Mesenchymal stem cell (in vitro differentiated cells and primary cell): Measurements from ENCODE around the gene CDV3.
"Not testable (repeated sequence)": the region's sequence is repeated elsewhere in the genome, so short reads cannot be mapped to it uniquely, and the experiment has no call there.

Source experiments
- DNase-seq: peaks from one replicate; pipeline ENCODE4 v3.0.0-alpha.2; 2013
- H2AFZ ChIP-seq: one replicate; pipeline ENCODE4 v1.6.1; 2013; ENCODE audit warnings: low read depth, mild to moderate bottlenecking, control low read depth, inconsistent platforms, low read length, moderate library complexity
- H2AK5ac ChIP-seq: 2 replicates; pipeline ENCODE4 v1.6.1; 2013; ENCODE audit warnings: low read length, moderate library complexity, mild to moderate bottlenecking, inconsistent platforms; ENCODE audit not compliant: severe bottlenecking
- H2BK120ac ChIP-seq: one replicate; pipeline ENCODE4 v1.6.1; 2013; ENCODE audit warnings: low read depth, mild to moderate bottlenecking, inconsistent platforms, low read length, moderate library complexity
- H2BK12ac ChIP-seq, 2 experiments: one replicate each; pipeline ENCODE4 v1.6.1; 2013; ENCODE audit warnings: inconsistent platforms in 2 of 2, low read length in 2 of 2, mild to moderate bottlenecking in 2 of 2, moderate library complexity in 2 of 2, control low read depth in 1 of 2
- H2BK15ac ChIP-seq: one replicate; pipeline ENCODE4 v1.6.1; 2013; ENCODE audit warnings: mild to moderate bottlenecking, low read depth, inconsistent platforms; ENCODE audit not compliant: poor library complexity, severe bottlenecking
- H2BK5ac ChIP-seq: 2 replicates; pipeline ENCODE4 v1.6.1; 2013; ENCODE audit warnings: low read depth, mild to moderate bottlenecking, low read length, control low read depth, inconsistent platforms; ENCODE audit not compliant: poor library complexity, severe bottlenecking
- H3K14ac ChIP-seq, 2 experiments: one replicate each; pipeline ENCODE4 v1.6.1; 2013; ENCODE audit warnings: inconsistent platforms in 2 of 2, low read length in 2 of 2, control low read depth in 1 of 2, mild to moderate bottlenecking in 1 of 2, moderate library complexity in 1 of 2
- H3K18ac ChIP-seq, 2 experiments: one replicate each; pipeline ENCODE4 v1.6.1; 2013; ENCODE audit warnings: inconsistent platforms in 2 of 2, low read length in 2 of 2, control low read depth in 1 of 2, low read depth in 1 of 2, mild to moderate bottlenecking in 1 of 2
- H3K23ac ChIP-seq, 2 experiments: one replicate each; pipeline ENCODE4 v1.6.1; 2013; ENCODE audit warnings: inconsistent platforms in 2 of 2, low read length in 2 of 2, mild to moderate bottlenecking in 2 of 2, moderate library complexity in 2 of 2, control low read depth in 1 of 2
- H3K27ac ChIP-seq: 2 replicates; pipeline ENCODE4 v1.5.1; 2013; ENCODE audit warnings: mild to moderate bottlenecking, moderate library complexity, low read length, control low read depth, inconsistent platforms; ENCODE audit not compliant: poor library complexity, severe bottlenecking
- H3K27me3 ChIP-seq, 2 experiments: 2 replicates each; pipeline versions ENCODE4 v1.6.1 to v1.7.0; 2013; ENCODE audit warnings: low read length in 2 of 2, mild to moderate bottlenecking in 2 of 2, moderate library complexity in 2 of 2, control low read depth in 1 of 2, inconsistent platforms in 1 of 2; ENCODE audit not compliant: control insufficient read depth in 1 of 2, insufficient read depth in 1 of 2
- H3K36me3 ChIP-seq, 2 experiments: 2 replicates each; pipeline versions ENCODE4 v1.6.1 to v1.7.0; 2013; ENCODE audit warnings: low read length in 2 of 2, control low read depth in 1 of 2, inconsistent platforms in 1 of 2, low read depth in 1 of 2, mild to moderate bottlenecking in 1 of 2; ENCODE audit not compliant: insufficient read depth in 2 of 2, control insufficient read depth in 1 of 2
- H3K4ac ChIP-seq, 2 experiments: one replicate each; pipeline ENCODE4 v1.6.1; 2013; ENCODE audit warnings: inconsistent platforms in 2 of 2, low read length in 2 of 2, mild to moderate bottlenecking in 2 of 2, moderate library complexity in 2 of 2, control low read depth in 1 of 2, low read depth in 1 of 2
- H3K4me1 ChIP-seq: 2 replicates; pipeline ENCODE4 v1.6.1; 2013; ENCODE audit warnings: low read depth, low read length, control low read depth; ENCODE audit not compliant: control insufficient read depth, insufficient read depth
- H3K4me2 ChIP-seq: 2 replicates; pipeline ENCODE4 v1.6.1; 2013; ENCODE audit warnings: low read length, mild to moderate bottlenecking, inconsistent platforms; ENCODE audit not compliant: poor library complexity, severe bottlenecking
- H3K4me3 ChIP-seq, 2 experiments: 2 replicates each; pipeline versions ENCODE4 v1.5.1 to v1.7.0; 2013; ENCODE audit warnings: low read length in 2 of 2, mild to moderate bottlenecking in 2 of 2, control low read depth in 1 of 2, low read depth in 1 of 2; ENCODE audit not compliant: insufficient read depth in 1 of 2
- H3K79me1 ChIP-seq: replicated peaks from 2 replicates; pipeline ENCODE4 v1.6.1; 2013; ENCODE audit warnings: mild to moderate bottlenecking, control low read depth, low read length, inconsistent platforms; ENCODE audit not compliant: poor library complexity, severe bottlenecking
- H3K9ac ChIP-seq: 2 replicates; pipeline ENCODE4 v1.7.0; 2013; ENCODE audit warnings: mild to moderate bottlenecking, low read length, moderate library complexity
- H3K9me3 ChIP-seq: 2 replicates; pipeline ENCODE4 v1.7.0; 2013; ENCODE audit warnings: mild to moderate bottlenecking, low read length; ENCODE audit not compliant: control insufficient read depth
- H4K8ac ChIP-seq: one replicate; pipeline ENCODE4 v1.6.1; 2013; ENCODE audit warnings: inconsistent platforms, mild to moderate bottlenecking, low read length, moderate library complexity
- H4K91ac ChIP-seq: one replicate; pipeline ENCODE4 v1.6.1; 2013; ENCODE audit warnings: mild to moderate bottlenecking, low read length, inconsistent platforms
- WGBS: methylation state at CpG from one replicate; pipeline ENCODE4 v1.1.7; 2013; ENCODE audit warnings: mixed read lengths; 5-methylcytosine and 5-hydroxymethylcytosine counted together

CDV3 gene

DNA sequence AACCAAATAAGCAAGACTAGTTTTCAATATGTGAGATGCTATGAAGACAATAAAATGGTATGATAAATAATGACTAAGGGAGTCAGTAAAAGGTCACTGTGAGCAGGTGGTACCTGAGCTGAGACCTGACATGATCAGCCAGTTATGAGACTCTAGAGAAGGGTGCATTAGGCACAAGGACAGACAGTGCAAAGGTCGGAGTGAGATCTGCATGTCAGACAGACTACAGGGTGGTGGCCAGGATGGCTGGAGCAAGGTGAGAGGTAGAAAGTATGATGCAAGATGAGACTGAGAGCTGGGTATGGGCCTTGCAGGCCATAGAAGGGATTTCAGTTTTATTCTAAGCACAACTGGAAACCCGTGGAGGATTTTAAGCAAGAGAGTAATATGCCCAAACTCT, 28.5 kb upstream of the CDV3 start:
- not testable (repeated sequence) for H2BK15ac ChIP-seq, H2AFZ ChIP-seq, H4K8ac ChIP-seq

DNA sequence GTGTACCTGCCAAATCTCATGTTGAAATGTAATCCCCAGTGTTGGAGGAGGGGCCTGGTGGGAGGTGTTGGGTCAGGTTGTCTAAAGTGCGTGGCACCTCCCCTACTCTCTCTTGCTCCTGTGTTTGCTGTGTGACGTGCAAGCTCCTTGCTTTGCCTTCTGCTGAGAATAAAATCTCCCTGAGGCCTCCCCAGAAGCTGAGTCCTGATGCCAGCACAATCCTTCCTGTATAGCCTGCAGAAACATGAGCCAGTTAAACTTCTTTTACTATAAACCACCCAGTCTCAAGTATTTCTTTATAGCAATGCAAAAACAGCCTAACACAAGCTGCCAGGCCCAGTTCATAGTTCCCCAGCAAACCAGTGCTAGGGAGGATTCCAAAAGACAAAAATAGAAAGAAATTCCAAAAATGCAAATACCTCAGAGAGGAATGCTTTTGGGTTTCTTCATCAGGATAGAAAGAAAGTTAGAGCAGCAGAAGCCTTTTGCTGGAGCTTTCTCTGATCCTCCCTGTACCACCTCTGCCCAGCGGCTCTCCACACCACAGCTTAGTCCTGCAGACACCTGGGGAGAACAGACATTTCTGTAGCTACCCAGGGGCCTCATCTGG, 25.9 kb upstream of the CDV3 start:
- H3K27me3 ChIP-seq = no peaks in the 10 kb centered on the region
- no peak overlapping the region for H3K23ac ChIP-seq
- no peak overlapping the region for H2BK15ac ChIP-seq
- peak; percentile 50 for DNase-seq
- H3K18ac ChIP-seq = peak overlapping the region in 1 of 2 experiments; percentile 57
- H3K9me3 ChIP-seq = no peaks in the 10 kb centered on the region
- H2BK120ac ChIP-seq = no peak overlapping the region
- H4K91ac ChIP-seq = no peak overlapping the region
- H2BK5ac ChIP-seq = peak overlapping the region; percentile 11
- no peaks in the 10 kb centered on the region for H3K79me1 ChIP-seq
- H3K4me2 ChIP-seq = no peak overlapping the region
- H3K9ac ChIP-seq = peak overlapping the region; percentile 56
- peak overlapping the region in 1 of 2 experiments; percentile 29 for H3K4me3 ChIP-seq
- no peak overlapping the region for H4K8ac ChIP-seq
- H2BK12ac ChIP-seq = peak overlapping the region in 1 of 2 experiments; percentile 54
- no peak overlapping the region for H3K4ac ChIP-seq
- no peak overlapping the region for H2AFZ ChIP-seq
- peak overlapping the region; percentile 86 for H3K27ac ChIP-seq
- H3K14ac ChIP-seq = peak overlapping the region in 1 of 2 experiments; percentile 81
- 61% methylated on average over 3 of the region's 3 CpGs for WGBS
- no peaks in the 10 kb centered on the region for H3K36me3 ChIP-seq
- peaks cover 3% of the 10 kb centered on the region for H3K4me1 ChIP-seq
- no peak overlapping the region for H2AK5ac ChIP-seq

More for the DNA sequence above, 28.5 kb upstream of the CDV3 start:
- not testable (repeated sequence) for H3K4me2 ChIP-seq, H4K91ac ChIP-seq, H3K27me3 ChIP-seq, H3K36me3 ChIP-seq, H3K27ac ChIP-seq, H2AK5ac ChIP-seq, H3K4me1 ChIP-seq, H2BK5ac ChIP-seq, H3K9ac ChIP-seq, H3K79me1 ChIP-seq, H3K4ac ChIP-seq, H3K18ac ChIP-seq, H3K23ac ChIP-seq, H3K4me3 ChIP-seq, H2BK12ac ChIP-seq, H2BK120ac ChIP-seq, DNase-seq, H3K9me3 ChIP-seq, H3K14ac ChIP-seq
- 92% methylated on average over 1 of the region's 2 CpGs for WGBS

GRCh38 chr3:133548090-133548489, 25.4 kb upstream of the CDV3 start:
- Histone ChIP-seq H3K27me3 (no peaks in the 10 kb centered on the region), H3K4me2 (peak overlapping the region; percentile 33), H3K23ac (no peak overlapping the region), H3K4ac (no peak overlapping the region), H2BK5ac (no peak overlapping the region), H2BK120ac (no peak overlapping the region), H3K9ac (peak overlapping the region; percentile 56), H2AK5ac (no peak overlapping the region), H3K4me3 (no peak overlapping the region), H3K9me3 (no peaks in the 10 kb centered on the region), H3K14ac (no peak overlapping the region), H4K91ac (no peak overlapping the region), H4K8ac (no peak overlapping the region), H3K18ac (peak overlapping the region in 1 of 2 experiments; percentile 2), H2AFZ (no peak overlapping the region), H3K79me1 (no peaks in the 10 kb centered on the region), H3K27ac (peak overlapping the region; percentile 86), H2BK15ac (no peak overlapping the region), H3K36me3 (no peaks in the 10 kb centered on the region), H2BK12ac (no peak overlapping the region), H3K4me1 (peaks cover 3% of the 10 kb centered on the region)
- DNase-seq = no peak
- WGBS = 53% methylated on average over 2 of the region's 2 CpGs

GRCh38 chr3:133549565-133549964, 23.9 kb upstream of the CDV3 start:
- H4K91ac ChIP-seq = no peak overlapping the region
- no peak overlapping the region for H3K14ac ChIP-seq
- no peak overlapping the region for H2AK5ac ChIP-seq
- no peaks in the 10 kb centered on the region for H3K27me3 ChIP-seq
- H3K4me2 ChIP-seq = no peak overlapping the region
- no peaks in the 10 kb centered on the region for H3K36me3 ChIP-seq
- H3K27ac ChIP-seq = no peak overlapping the region
- H2BK120ac ChIP-seq = no peak overlapping the region
- no peak overlapping the region for H2BK12ac ChIP-seq
- no peaks in the 10 kb centered on the region for H3K9me3 ChIP-seq
- H2BK5ac ChIP-seq = no peak overlapping the region
- no peak overlapping the region for H2BK15ac ChIP-seq
- H3K4me1 ChIP-seq = peaks cover 3% of the 10 kb centered on the region
- no peak overlapping the region for H2AFZ ChIP-seq
- H3K18ac ChIP-seq = peak overlapping the region in 1 of 2 experiments; percentile 40
- no peak overlapping the region for H3K4ac ChIP-seq
- no peaks in the 10 kb centered on the region for H3K79me1 ChIP-seq
- no peak overlapping the region for H3K9ac ChIP-seq
- WGBS = 94% methylated on average over 2 of the region's 4 CpGs
- DNase-seq = no peak
- H3K4me3 ChIP-seq = no peak overlapping the region
- no peak overlapping the region for H4K8ac ChIP-seq
- no peak overlapping the region for H3K23ac ChIP-seq
